Amygdala (tissue), 56 donors: ENCODE data around the gene SMG6.
"Not testable (repeated sequence)": the region's sequence is repeated elsewhere in the genome, so short reads cannot be mapped to it uniquely, and the experiment has no call there.

Experiments
- DNase-seq, 56 donors: peaks; one replicate each; lab custom pipeline; 2025; lab: John Stamatoyannopoulos, UW

The SMG6 gene

DNA sequence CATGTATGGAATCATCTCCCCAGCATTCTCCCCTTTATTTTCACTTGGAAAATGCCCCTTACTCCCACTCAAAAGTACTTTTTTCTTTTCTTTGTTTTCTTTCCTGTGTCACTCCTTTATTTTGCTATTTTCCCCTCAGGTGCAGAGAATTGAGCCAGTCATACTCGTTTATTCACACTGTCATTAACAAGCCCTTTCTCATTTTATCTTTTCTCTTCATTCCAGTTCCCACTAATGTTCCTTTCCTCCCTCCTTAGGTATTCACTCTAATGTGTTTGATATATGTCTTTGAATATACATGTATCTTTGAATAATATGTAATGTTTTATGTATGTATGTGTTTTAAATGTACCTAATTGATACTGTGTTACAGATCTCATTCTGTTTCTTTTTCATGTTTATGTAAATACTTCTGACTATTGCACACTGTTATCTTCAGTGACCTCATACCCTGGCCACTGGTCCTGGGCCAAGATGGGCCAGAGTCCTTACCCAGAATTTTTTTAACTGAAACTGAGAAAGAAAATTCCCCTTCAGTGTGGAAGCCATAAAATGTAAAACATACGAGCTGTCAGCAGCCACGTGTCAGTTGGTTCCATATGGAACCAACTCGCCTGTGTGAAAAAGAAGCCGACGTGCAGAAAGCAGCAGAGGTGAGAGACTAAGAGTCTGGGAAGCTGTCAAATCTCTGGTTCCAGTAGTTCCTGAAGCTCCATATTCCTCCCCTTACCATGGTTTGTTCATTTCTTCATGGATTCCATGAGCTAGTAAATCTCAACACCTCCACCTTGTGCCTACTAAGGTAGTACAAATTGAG lies 6.0 kb upstream of the SMG6 start:
- no peak for DNase-seq

DNA sequence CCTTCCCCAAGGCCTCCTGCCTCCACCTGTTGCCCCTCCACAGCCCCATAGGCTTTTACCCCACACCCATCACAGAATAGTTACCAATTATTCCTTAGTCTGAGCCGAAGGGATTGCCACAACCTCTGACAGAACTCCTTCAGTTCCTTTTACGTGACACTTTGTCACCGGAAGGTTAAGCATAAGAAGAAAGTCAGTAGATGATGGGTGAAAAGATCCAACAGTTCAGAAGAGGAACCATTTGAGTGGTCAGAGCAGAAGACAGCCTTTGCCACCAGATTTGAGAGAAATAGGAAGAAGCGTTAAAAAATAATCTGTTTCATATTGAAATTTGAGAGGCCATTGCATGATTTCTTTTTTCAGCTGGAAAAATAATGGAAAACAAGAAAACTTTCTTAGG lies 1.3 kb upstream of the SMG6 start:
- no peak for DNase-seq

DNA sequence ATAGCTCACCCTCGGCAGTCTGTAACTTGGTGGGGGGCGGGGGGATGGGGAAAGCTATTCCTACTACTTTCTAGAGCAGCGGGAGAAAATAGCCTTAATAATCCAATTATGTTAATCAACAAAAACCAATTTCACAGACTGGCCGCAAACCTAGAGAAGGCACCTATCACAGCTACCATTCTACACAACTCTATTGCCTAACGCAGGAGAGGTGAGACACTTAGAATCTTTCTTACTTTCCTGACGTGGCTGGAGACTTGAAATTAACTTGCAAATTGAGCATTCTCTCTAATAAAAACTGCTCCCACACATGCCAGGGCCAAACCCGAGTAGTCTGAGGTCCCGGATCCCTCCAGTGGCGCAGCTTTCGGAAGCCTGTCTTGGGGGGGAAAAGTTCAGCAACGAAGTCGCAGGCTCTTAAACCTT lies 794 bp downstream of the SMG6 start:
- DNase-seq = peak in 1 of 56 donors; percentile 45

DNA sequence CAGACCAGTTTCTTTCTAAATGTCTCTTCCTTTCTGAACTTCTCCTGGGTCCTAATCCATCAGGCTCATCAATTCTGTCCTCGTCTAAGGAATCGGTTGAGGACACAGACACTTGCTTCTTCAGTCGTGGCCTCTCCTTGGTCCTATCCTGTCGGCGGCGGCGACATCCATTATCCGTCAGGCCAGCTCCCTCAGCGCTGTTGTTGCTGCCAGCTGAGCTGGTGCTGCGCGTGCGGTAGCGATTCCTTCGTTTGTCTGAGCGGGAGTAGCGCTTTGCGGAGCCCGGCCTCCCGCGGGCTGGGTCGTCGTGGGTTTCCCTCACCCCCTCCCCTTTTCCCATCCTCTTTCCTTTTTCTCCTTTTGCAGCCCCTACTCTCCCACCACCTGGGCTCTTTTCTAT lies 3.8 kb downstream of the SMG6 start:
- no peak for DNase-seq

DNA sequence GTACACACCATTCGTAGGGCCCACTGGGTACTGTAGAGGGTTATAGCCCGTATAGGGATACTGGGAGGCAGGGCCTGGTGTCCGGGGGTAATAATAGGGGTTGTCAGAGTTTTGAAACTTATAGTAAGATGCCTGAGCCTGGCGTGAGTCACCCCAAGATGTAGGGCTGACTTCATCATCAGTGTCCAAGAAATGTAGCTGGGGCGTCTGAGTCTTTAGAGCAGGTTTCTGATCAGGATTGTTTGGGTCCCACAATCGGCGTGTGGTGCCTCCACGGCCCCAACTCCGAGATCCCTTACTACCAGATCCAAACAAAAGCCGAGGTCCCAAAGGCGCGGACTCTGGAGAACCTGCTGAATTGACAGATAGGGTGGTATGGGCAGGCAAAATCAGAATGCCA lies 4.4 kb downstream of the SMG6 start:
- no peak for DNase-seq

DNA sequence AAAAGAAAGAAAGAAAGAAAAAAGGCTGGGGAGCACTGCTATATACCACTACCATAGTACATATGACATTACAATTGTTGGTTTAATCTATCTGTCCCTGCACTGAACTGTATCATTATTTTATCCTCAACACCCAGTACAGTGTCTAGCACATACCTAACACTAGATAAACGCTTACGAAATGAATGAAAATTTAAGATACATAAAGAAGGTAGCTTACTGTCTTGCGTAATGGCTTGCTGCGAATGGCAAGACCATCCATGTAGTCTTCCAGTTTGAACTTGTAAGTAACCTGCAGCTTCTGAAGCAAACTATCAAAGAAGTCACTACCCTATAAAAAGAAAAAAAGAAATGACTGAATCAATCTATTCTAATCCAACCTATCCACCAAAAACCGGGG lies 6.6 kb downstream of the SMG6 start:
- DNase-seq = no peak

DNA sequence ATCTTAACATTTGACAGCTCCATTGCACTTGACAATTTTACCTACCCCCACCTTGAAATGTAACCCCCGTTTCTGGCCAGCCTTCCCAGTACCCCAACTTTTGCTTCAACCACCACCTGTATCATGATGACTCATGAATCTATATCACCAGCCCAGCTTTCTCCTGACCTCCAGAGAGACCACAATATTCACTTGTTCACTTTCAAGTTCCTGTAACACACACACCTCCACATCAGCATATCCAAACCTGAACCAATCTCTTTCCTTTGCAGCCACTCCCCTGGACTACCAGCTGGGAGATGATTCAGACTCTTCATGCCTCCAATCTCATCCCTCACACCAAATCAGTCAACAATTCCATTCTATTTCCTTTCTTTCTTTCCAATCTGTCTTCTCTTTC lies 8.0 kb downstream of the SMG6 start:
- no peak for DNase-seq

DNA sequence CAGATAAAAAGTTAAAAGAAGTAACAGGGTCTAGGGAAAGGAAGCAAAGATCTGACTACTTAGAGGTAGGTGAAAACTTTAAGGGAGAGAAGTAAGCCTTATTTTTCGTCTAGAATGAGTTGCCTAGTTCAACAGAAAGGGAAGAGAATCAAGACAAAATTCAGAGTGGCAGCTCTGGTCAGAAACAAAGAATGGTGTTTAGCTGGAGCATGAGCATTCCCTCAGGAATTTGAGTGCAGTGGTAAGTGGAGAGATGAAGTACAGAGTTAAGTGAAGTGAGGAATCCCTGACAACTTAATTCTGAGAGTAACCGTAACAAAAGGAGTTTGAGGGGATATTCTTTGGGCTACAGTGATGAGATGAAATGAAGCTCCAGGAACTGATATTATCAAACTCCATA lies 11.5 kb downstream of the SMG6 start:
- no peak for DNase-seq

DNA sequence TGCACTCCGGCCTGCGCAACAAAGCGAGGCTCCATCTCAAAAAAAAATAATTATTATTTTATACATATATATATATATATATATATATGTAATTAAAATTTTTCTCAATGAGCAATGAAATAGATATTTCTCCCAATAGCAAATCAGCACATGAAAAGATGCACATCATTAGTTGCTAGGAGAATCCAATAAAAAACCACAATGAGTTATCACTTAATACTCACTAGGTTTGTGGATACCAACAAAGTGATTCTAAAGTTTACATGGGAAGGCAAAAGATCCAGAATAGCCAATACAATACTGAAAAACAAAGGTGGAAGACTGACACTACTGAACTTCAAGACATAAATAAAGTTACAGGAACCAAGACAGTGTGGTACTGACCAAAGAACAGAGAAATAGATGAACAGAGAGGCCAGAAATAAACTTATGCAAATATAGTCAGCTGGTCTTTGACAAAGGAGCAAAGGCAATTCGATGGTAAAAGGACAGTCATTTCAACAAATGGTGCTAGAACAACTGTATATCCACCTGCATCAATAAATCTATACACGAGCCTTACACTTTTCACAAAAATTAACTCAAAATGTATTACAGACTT lies 13.6 kb downstream of the SMG6 start:
- DNase-seq = no peak

DNA sequence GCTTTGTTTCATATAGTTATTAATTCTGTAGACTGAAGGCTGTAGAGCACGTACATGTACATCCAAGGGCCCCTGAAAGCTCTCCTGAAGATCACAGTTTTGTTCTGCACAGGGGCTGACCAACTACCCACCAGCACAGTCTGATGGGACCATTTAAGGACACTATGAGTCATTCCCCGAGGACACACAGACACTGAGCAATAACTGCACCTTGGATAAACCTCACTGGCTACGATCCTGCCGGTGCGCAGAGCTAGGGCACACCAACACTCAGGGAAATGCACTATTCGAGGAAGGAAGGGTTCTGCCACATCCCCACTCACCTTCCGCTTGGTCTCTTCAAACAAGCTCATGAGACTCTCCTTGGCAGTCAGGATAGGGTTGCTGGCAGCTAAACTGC lies 20.3 kb downstream of the SMG6 start:
- no peak for DNase-seq

DNA sequence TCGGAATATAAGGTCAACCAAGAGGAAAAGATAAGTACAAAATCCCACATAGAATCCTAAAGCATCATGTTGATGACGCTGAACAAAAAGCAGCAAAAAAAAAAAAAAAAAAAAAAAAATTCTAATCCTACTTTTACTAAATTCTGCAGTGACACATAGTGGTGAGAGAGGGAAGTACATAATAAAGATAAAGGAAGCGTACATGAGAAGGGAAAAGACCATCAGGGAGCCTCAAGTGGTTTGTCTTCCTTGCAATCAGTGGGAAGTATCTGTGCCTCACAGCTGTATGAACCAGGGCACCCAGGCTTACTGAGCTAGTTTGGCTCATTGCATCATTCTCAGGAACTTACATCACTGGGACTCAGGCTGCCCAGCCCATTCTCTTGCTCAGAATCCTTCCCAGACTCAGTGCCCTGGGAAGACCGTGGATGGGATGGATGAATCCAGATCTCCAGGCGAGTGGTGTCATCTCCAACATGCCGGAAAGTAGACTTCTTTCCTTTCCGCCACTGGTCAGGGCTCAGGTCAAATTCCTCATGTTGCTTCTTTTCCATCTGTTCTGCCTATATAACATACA lies 21.2 kb downstream of the SMG6 start:
- DNase-seq = no peak

DNA sequence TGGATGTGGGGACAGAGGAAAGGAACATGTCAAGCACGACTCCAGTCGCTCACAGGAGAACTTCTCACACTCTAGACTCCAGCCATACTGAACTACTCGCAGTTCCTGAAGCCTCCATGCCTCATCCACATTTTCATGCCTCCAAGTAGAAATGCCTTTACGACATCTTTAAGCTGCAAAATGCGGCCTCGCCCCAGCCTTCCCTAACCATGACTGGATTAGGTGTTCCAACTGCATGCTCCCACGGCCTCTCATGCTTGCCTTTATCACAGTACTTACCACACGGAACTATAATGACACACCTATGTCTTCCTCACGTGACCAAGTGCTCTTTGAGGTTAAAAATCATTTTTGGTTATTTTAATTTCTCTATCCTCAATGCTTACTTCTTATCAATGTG lies 23.9 kb downstream of the SMG6 start:
- DNase-seq = no peak

DNA sequence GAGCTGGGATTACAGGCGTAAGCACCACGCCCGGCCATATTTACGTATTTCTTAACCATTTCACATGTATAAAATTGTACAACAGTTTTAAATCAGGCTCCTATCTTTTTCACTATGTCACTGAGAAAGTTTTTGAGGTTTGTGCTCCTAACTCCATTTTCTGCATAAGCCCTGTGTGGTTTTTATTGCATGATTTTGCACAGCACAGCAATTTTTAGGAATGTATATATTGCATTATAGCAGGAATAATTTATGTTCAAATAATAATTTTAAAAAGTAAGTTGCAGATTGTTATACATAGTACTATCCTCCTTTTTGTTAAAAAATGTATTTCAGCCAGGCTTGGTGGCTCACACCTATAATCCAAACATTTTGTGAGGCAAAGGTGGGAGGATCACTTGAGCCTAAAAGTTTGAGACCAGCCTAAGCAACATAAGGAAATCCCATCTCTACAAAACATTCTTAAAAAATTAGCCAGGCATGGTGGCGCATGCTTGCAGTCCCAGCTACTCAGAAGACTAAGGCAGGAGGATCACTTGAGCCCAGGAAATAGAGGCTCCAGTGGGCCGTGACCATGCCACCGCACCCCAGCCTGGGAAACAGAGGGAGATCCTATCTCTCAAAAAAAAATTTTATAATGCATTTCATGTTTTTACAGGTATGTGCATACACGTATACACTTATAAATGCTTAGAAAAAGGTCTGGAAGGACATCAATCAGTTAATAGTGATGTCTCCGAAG lies 26.0 kb downstream of the SMG6 start:
- DNase-seq = no peak

DNA sequence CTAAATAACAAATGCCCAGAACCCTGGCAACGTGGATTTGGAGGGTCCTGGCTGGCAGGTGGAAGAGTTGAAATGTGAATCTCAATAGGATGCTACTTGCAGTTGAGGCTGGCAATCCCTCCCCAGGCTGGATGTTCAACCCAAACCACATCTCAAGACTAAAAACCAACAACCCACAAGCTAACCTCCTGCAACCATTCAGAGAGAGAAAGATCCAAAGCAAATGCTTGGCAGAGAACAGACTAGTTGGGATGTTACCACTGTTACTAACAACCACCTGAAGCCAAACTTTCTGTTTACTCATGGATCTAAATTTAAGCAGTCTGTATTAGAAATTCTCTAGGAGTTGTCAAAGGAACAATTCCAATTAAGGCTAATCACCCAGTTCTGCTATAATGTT lies 27.9 kb downstream of the SMG6 start:
- DNase-seq = no peak

DNA sequence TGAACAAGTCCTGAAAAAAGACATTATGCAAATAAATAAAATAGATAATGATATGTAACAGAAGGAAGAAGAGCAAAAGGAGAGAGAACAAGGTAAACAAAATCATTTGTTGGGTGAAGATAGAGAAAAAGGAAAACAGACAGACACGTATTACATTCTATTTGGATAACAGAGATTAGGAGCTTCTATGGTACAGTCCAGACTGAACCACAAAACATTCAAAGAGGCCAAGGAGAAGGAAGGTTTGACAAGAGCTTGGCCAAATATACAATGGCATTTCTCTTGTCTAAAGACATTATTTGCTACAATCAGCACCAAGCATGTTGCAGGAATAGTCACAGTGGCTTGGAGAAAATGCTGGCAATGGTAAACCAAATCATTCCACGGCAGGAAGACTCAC lies 29.2 kb downstream of the SMG6 start:
- no peak for DNase-seq

DNA sequence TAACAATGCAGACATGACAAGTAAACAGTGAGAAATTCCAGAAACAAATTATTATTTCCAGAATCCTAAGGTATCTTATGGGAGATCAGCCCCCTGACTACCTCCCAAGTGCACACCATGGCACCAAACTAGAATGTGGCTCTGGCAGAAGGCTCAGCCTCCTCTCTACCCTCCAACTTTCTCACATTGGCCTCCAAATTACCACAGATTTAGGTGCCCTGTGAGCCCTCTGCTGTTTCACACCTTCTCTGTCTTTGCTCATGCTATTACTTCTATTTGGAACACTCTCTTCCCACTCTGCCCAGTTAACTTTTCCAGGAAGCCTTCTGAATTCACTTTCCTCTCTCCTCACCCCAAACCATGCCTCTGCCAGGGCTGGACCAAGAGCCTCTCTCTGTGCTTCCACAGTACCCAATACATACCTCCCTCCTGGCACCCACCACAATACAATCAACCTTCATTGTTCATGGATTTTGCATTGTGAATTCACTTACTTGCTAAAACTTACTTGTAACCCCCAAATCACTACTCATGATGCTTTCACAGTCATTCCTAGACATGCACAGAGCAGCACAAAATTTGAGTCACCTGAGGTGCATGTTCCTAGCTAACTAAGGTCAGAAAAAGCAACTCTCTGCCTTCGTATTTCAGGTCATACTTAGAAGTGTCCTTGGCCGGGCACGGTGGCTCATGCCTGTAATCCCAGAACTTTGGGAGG lies 31.4 kb downstream of the SMG6 start:
- no peak for DNase-seq

DNA sequence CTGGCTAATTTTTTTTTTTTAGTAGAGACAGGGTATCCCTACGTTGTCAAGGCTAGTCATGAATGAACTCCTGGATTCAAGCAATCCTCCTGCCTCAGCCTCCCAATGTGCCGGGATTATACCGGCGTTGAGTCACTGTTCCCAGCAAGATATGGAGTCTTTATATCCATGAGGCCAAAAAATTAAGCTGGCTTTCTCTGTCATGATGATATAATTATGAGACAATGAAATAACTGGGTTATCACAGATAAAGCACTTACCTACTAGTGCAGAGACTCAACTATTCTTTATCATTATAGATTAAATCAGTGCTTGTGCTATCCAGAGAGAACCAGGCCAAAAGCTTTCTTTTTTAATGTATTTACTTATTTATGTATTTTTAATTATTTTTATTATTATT lies 36.2 kb downstream of the SMG6 start:
- no peak for DNase-seq

DNA sequence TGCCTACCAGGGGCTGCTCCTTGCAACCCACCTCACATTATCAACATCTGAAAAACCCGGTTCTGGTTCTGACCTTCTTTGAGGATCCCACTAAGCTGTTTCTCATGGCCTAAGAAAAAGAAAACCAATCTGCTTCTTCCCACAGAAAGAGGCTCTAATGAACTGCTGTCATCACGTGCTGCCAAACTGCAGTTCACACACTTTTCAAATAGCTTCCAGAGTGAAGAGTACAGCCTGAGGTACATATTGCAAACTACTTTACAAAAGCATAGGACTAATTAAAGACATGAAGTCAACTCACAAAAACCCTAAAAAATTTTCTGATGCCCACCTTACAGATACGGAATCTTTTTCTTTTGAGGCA lies 36.7 kb downstream of the SMG6 start:
- DNase-seq = no peak

DNA sequence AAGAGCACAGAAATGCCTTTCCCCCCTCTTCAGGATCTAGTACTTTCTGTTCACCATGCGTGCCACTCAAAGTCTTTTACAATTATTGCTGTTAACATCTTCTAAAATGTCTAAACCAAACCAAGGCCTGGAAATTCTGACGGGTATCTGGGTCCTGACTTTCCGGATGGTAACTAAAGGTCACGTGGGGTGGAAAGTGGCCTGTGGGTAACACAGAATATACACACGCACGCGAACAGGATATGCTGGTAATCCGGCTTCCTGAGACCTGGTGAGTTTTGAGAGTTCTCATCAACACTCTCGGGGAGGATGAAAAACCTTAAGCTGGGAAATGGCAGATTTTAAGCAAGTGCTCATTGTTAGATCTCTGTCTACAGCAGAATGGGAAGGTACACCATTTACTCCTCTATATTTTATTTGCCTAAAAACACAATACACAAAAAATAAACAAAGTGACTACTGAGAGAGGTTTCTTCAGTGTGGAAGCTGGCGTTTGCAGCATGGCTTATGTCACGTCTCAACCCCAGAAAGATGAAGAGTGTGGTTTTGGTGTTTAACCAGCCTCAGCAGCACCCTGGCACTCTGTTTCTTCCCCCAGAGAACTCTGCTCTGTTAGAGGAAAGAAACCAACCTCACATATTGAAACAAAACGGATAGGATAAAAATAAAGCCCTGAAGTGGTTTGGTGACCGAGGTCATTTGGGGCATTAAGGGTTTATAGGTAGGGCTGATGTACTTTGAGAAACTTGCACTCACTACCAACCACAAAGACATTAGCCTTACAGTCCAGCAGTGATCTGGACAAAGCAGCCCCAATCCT lies 37.3 kb downstream of the SMG6 start:
- no peak for DNase-seq

DNA sequence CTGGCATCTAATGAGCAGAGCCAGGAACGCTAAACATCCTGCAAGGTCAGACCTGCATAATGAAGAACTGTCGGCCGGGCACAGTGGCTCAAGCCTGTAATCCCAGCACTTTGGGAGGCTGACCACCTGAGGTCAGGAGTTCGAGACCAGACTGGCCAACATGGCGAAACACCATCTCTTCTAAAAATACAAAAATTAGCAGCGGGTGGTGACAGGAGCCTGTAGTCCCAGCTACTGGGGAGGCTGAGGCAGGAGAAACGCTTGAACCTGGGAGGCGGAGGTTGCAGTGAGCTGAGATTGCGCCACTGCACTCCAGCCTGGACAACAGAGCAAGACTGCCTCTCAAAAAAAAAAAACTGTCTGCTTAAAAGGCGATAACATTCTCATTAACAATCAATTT lies 38.4 kb downstream of the SMG6 start:
- not testable (repeated sequence) for DNase-seq
